PFSK-1 (cell line): ENCODE measurements around the gene IL12RB1.

ENCODE experiments used
- POLR2AphosphoS5 ChIP-seq: IDR thresholded peaks from 2 replicates; pipeline ENCODE4 v1.6.1; 2012; ENCODE audit warnings: low read depth, mild to moderate bottlenecking, control low read depth, low read length, moderate library complexity
- SIN3A ChIP-seq: IDR thresholded peaks from 2 replicates; pipeline ENCODE4 v1.6.1; 2012; ENCODE audit warnings: mild to moderate bottlenecking, low read length, moderate library complexity, borderline replicate concordance; ENCODE audit not compliant: insufficient read depth
- TF ChIP-seq, protein P1 (sequence below), 2 experiments: IDR thresholded peaks; 2 replicates each; pipeline versions ENCODE4 v1.6.1 to v1.8.0; 2011 to 2012; ENCODE audit warnings: low read depth in 2 of 2, low read length in 2 of 2, control low read depth in 1 of 2, inconsistent platforms in 1 of 2, mild to moderate bottlenecking in 1 of 2, moderate library complexity in 1 of 2; ENCODE audit not compliant: insufficient read depth in 1 of 2

DNA sequence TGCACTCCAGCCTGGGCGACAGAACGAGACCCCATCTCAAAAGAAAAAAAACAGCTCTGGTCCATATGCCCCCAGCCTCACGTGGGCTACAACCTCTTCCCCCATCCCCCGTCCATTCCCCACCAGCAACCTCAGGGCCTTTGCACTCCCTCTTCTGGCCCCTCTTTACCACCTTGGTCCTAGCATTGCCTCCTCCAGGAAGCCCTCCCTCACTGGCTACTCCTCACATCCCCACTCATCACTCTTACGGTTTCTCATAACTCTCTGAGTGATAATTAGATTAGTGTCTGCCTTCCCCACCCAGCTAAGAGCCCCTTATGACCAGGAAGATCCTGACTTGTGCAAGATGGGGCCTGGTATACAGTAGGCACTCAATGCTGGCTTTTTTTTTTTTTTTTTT lies 30.8 kb downstream of the IL12RB1 start:
- TF ChIP-seq SIN3A (no peak), POLR2AphosphoS5 (no peak)
- TF ChIP-seq, protein P1, sequence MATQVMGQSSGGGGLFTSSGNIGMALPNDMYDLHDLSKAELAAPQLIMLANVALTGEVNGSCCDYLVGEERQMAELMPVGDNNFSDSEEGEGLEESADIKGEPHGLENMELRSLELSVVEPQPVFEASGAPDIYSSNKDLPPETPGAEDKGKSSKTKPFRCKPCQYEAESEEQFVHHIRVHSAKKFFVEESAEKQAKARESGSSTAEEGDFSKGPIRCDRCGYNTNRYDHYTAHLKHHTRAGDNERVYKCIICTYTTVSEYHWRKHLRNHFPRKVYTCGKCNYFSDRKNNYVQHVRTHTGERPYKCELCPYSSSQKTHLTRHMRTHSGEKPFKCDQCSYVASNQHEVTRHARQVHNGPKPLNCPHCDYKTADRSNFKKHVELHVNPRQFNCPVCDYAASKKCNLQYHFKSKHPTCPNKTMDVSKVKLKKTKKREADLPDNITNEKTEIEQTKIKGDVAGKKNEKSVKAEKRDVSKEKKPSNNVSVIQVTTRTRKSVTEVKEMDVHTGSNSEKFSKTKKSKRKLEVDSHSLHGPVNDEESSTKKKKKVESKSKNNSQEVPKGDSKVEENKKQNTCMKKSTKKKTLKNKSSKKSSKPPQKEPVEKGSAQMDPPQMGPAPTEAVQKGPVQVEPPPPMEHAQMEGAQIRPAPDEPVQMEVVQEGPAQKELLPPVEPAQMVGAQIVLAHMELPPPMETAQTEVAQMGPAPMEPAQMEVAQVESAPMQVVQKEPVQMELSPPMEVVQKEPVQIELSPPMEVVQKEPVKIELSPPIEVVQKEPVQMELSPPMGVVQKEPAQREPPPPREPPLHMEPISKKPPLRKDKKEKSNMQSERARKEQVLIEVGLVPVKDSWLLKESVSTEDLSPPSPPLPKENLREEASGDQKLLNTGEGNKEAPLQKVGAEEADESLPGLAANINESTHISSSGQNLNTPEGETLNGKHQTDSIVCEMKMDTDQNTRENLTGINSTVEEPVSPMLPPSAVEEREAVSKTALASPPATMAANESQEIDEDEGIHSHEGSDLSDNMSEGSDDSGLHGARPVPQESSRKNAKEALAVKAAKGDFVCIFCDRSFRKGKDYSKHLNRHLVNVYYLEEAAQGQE (IDR thresholded peaks at IDR 0.05; ENCODE audit: insufficient read depth in 1 of 2, low read depth in 2 of 2, low read length in 2 of 2) = no peak
